Activated naive CD4-positive, alpha-beta T cell treated with Interleukin-2 at 50 U/mL for 16 hours (primary cell): ENCODE data around the gene TPX2.
A peak's percentile ranks its signal among the peaks of the same experiment; 100 is the strongest.

Experiments
- DNase-seq: peaks from one replicate; pipeline ENCODE4 v3.0.0-alpha.2; 2020

Gene TPX2, protein sequence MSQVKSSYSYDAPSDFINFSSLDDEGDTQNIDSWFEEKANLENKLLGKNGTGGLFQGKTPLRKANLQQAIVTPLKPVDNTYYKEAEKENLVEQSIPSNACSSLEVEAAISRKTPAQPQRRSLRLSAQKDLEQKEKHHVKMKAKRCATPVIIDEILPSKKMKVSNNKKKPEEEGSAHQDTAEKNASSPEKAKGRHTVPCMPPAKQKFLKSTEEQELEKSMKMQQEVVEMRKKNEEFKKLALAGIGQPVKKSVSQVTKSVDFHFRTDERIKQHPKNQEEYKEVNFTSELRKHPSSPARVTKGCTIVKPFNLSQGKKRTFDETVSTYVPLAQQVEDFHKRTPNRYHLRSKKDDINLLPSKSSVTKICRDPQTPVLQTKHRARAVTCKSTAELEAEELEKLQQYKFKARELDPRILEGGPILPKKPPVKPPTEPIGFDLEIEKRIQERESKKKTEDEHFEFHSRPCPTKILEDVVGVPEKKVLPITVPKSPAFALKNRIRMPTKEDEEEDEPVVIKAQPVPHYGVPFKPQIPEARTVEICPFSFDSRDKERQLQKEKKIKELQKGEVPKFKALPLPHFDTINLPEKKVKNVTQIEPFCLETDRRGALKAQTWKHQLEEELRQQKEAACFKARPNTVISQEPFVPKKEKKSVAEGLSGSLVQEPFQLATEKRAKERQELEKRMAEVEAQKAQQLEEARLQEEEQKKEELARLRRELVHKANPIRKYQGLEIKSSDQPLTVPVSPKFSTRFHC

GRCh38 chr20:31738729-31739549 is at the start of gene TPX2:
TSS of gene TPX2 (plus strand) at chr20:31739290. CDS start at chr20:31757477, 18,187 bp downstream.
- DNase-seq: peak; percentile 87

DNA sequence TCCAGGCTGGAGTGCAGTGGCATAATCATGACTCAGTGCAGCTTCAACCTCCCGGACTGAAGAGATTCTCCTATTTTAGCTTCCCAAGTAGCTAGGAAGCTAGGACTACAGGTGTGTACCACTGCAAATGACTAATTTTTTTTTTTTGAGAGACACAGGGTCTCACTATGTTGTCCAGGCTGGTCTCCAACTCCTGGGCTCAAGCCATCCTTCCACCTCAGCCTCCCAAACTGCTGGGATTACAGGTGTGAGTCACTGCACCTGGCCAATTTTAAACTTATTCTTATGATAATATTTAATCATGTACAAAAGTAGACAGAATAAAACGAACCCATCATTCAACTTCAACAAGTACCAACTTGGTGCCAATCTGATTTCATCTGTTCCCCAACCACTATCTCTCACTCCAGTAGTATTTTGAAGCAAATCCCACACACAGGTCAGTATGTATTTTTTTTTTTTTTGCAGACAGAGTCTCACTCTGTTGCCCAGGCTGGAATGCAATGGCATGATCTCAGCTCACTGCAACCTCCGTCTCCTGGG is 48.9 kb upstream of the TPX2 start:
- no peak for DNase-seq

GRCh38 chr20:31691646-31692275 is 47.3 kb upstream of the TPX2 start:
- DNase-seq: no peak

GRCh38 chr20:31693402-31693801 is 45.7 kb upstream of the TPX2 start:
- no peak for DNase-seq

- no peak for DNase-seq
Observed at GRCh38 chr20:31693987-31694661, 45.0 kb upstream of the TPX2 start.

- DNase-seq: no peak
Observed at GRCh38 chr20:31694842-31695593, 44.1 kb upstream of the TPX2 start.

- no peak for DNase-seq
Observed at GRCh38 chr20:31695849-31696804, 43.0 kb upstream of the TPX2 start.

- no peak for DNase-seq
Observed at GRCh38 chr20:31698243-31698802, 40.8 kb upstream of the TPX2 start.

- DNase-seq: no peak
Observed at GRCh38 chr20:31698803-31699718, 40.0 kb upstream of the TPX2 start.

DNA sequence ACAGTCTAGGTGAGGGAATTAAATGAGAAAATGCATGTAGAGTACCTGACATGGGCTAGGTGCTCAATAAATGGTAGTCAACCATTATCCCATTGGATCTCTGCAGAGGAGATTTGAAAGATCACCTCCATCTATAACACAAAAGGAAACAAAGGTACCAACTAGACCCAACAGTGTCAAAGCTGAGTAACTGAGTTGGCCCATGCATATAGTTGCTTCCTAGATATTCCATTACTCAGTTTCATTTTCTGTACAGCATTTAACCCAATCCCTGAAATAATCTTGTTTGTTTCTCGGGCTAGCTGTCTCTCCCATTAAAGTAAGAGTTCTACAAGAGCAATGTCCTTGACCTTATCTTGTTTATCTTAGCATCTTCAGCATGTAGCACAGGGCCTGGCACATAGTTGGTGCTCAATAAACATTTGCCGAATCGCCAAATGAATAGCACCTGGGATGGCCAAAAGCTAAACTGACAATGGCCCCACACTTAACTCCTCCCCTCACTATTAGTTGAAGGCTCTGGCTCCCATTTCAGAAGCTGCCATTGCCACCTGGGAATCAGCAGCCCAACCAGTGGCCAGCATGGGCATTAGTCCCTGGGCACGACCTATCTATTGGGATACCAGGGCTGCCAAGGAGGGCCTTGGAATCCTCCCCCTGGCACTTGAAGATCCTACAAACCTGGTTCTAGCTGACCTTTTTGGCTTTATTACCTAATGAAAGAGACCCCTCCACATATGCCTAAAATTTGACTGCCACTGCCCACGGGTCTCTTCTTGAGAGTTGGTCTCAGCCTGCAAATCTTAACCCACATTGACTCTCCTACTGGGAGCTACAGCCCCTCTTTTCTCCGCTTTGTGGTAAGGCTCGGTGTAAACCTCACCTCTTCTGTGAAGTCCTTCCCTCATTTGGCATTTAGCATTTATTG is 39.0 kb upstream of the TPX2 start:
- no peak for DNase-seq

- no peak for DNase-seq
Observed at GRCh38 chr20:31700747-31701146, 38.3 kb upstream of the TPX2 start.

DNA sequence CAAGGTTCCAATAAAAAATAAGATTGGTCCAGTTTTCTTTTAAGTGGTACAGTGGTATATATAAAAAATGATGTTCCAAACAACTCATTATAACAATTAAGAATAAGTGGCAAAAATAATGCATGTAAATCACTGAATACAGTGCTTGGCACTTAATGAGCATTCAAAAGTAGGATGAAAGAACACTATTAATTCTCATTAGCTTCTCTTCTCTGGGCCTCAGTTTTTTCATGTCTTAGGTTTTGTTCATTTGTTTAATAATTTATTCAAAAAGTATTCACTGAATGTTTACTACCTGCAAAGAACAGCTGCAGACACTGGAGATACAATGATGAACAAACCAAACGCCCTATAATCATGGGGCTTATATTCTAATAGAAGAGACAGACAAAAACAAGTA is 37.5 kb upstream of the TPX2 start:
- DNase-seq: no peak

GRCh38 chr20:31704225-31705119 is 34.6 kb upstream of the TPX2 start:
- no peak for DNase-seq

DNA sequence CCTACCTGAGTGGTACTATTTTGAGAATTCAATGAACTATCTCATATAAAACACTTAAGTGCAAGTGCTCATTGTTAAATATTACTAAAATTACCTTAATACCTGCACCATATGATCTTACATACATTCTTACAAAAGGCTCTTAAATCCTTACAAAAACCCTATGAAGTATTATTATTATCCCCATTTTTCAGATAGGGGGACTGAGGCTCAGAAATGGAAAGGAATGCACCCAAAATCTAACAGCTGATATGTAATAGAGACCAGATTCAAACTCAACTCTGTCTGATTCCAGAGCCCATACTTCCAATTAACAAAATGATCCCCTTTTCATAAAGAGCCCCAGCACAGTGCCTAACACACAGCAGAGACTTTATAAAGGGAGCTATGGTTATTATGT is 33.9 kb upstream of the TPX2 start:
- DNase-seq: no peak

GRCh38 chr20:31705598-31706597 is 33.2 kb upstream of the TPX2 start:
- DNase-seq: no peak
